HFF-Myc (cell line): ENCODE data around the gene GLMP.
A peak's percentile ranks its signal among the peaks of the same experiment; 100 is the strongest.
"Not testable (repeated sequence)": the region's sequence is repeated elsewhere in the genome, so short reads cannot be mapped to it uniquely, and the experiment has no call there.

Experiments used
- DNase-seq: peaks from one replicate; pipeline ENCODE4 v3.0.0-alpha.2; 2011; ENCODE audit warnings: low read depth; ENCODE audit errors: extremely low read depth
- H3K4me3 ChIP-seq: replicated peaks from 2 replicates; pipeline ENCODE4 v1.5.1; 2011; ENCODE audit warnings: low read depth, mild to moderate bottlenecking, control low read depth, low read length
- CTCF ChIP-seq: IDR thresholded peaks from 2 replicates; pipeline ENCODE4 v1.5.1; 2012; ENCODE audit warnings: mild to moderate bottlenecking, low read depth, low read length, control low read depth; ENCODE audit errors: missing control alignments

Gene GLMP

DNA sequence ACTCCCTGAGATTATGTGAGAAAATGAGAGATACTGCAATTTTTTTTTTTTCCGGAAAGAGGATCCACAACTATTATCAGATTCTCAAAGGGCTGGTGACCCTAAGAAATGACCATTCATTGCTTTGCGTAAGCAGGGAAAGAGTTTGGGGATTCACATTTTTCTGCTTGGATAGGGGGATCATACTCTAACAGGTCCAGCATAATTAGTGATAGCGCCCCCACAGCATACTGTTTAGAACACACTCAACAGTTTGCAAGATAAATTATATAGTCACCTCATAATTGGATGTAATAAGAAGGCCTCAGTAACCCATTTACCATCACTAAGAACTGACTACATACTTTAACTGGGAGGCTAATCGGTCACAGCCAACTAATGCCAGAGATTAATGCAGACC, 40.8 kb upstream of the GLMP start:
- peak; percentile 23 for TF ChIP-seq CTCF

DNA sequence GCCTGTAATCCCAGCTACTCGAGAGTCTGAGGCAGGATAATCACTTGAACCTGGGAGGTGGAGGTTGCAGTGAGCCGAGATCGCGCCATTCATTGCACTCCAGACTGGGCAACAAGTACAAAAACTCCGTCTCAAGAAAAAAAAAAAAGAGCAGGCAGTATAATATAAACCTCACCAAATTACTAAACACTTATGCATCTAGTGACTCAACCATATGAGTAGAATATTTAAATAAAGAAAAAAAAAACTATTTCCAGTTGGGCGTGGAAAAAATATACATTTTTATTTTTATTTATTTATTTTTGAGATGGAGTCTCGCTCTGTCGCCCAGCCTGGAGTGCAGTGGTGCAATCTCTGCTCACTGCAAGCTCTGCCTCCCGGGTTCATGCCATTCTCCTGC, 27.7 kb upstream of the GLMP start:
- not testable (repeated sequence) for DNase-seq, H3K4me3 ChIP-seq

More for the DNA sequence above, 40.8 kb upstream of the GLMP start:
- H3K4me3 ChIP-seq = peak overlapping the region; percentile 86
- DNase-seq = no peak

GRCh38 chr1:156320560-156320959, 25.1 kb upstream of the GLMP start:
- TF ChIP-seq CTCF = no peak
- no peak for DNase-seq
- no peak overlapping the region for H3K4me3 ChIP-seq

DNA sequence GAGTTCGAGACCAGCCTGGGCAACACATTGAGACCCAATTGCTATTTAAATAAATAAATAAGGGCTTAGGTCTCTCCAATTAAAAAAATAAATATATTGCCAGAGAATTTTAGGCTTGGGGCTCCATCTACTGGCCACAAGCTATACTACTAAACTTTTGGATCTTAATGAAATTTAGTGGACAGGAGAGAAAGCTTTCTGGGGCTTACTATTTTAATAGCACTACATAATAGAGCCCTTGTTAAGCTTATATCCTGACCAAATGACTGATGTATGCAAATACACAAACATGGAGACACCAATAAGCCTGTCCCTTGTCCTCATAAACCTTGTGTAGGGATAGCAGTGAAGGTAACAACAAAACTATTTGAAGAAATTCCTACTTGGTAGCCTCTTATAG, 24.2 kb upstream of the GLMP start:
- DNase-seq = no peak
- TF ChIP-seq CTCF = peak; percentile 48

DNA sequence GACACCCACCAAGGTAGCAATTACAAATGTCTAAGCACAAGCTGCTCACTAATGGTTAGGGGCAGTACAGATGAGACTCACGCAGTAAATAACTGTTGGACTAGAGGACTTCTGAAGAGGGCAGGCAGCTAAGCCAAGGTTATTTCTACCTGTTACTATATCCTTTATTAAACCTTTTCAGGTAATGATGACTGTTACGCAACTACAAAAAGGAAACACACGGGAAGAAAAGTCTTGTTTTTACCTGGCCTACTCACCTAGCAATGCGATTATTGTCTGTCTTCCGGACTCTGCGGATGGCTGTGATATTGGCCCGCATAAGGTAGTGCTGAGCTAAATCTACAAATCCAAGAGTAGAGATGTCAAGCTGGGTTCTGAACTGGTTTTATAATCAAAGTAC, 21.4 kb upstream of the GLMP start:
- no peak overlapping the region for H3K4me3 ChIP-seq
- no peak for TF ChIP-seq CTCF
- no peak for DNase-seq

More for the DNA sequence above, 24.2 kb upstream of the GLMP start:
- H3K4me3 ChIP-seq = no peak overlapping the region

DNA sequence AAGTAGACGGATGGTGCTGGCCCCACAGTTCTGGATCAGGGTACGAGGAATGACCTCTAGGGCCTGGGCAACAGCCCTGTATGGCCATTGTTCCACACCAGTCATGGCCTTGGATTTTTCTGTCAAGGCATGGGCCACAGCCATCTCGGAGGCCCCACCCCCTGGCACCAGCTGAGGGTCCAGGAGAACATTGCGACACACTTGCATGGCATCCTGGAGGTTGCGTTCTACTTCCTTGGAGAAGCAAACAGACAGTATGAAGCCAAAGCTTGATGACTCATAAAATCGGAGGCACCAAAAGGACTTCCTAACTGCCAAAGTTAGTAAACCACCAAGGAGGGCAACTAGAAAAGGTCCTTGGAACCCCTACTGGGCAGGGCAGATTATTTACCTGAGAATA, 15.5 kb upstream of the GLMP start:
- no peak overlapping the region for H3K4me3 ChIP-seq
- no peak for TF ChIP-seq CTCF
- no peak for DNase-seq

- DNase-seq = no peak
- no peak for TF ChIP-seq CTCF
- no peak overlapping the region for H3K4me3 ChIP-seq
Measured at GRCh38 chr1:156308078-156308477, 12.6 kb upstream of the GLMP start.
